ENCODE data around the gene CATSPER3. TPM values are rescaled to one million over a fixed set of nuclear protein-coding genes. Genes with fewer than 3 reads are reported as not detected.

The CATSPER3 gene
- total RNA-seq, 1 experiment from 2014 or later, result 0.57 TPM

DNA sequence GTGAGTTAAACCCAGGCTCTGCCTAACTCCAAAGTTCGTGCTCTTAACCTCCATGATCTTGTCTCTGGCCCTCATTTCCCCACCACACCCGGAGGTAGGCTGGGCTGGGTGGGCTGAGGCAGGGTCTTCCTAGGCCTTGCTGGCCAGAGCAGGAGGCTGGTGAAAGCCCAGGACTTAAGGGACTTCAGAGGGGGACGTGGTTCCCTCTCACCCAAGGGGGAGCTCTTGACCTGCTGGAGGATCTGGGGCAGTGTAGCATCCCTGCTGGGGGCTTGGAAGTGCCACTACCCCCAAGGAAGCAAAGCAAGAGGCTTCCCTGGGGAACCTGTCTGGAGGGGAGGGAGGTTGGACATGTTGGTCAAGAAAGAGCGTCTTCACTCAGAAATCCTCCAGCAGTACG, 51.6 kb downstream of the CATSPER3 start:
- TF ChIP-seq, protein P1, sequence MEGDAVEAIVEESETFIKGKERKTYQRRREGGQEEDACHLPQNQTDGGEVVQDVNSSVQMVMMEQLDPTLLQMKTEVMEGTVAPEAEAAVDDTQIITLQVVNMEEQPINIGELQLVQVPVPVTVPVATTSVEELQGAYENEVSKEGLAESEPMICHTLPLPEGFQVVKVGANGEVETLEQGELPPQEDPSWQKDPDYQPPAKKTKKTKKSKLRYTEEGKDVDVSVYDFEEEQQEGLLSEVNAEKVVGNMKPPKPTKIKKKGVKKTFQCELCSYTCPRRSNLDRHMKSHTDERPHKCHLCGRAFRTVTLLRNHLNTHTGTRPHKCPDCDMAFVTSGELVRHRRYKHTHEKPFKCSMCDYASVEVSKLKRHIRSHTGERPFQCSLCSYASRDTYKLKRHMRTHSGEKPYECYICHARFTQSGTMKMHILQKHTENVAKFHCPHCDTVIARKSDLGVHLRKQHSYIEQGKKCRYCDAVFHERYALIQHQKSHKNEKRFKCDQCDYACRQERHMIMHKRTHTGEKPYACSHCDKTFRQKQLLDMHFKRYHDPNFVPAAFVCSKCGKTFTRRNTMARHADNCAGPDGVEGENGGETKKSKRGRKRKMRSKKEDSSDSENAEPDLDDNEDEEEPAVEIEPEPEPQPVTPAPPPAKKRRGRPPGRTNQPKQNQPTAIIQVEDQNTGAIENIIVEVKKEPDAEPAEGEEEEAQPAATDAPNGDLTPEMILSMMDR (conservative IDR thresholded peaks at IDR 0.05), result no peak
- no peak for TF ChIP-seq EZH2 (IDR thresholded peaks at IDR 0.05; ENCODE audit: low read depth)
- POLR2A ChIA-PET (ENCODE audit: unreplicated experiment), result no interaction called here
- CTCF ChIA-PET, result no interaction called here

DNA sequence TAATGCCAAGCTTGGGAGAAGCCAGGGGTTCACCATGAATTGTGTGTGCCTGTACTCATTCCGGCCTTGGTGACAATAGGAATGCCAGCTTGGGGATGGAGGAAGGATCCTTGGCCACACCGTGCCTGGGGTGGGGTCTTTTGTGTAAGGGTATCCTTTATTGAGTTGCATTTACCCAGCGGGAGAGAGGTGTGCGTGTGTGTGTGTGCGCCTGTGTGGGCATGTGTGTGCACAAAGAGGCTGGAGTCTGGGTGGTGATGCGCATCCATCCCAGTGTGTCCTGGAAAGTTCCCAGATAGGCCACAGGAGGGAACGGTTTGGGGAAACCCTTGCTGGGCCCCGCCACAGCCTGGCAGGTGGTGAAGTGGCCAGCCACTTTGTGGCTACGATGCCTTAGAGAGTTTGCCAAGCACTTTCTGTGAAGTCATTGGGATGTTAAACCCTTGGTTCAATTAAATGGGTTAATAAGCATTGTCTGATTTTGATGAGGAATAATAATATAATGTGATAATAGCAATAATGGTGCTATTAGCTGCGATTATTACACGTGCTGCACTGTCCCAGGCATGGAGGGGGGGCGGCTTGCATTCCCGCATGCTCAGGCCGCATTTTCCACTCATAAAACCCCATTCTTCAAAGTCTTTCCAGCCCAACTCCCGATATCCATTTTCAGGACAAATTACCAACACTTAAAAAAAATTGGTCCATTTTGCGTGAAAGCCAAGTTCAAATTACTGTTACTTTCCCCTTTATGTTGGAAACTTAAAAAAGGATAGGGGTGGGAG, 52.6 kb downstream of the CATSPER3 start:
- H3K4me3 ChIP-seq, result no peak overlapping the region

More for the DNA sequence above, 51.6 kb downstream of the CATSPER3 start:
- intact Hi-C loops (cut with micrococcal nuclease; ENCODE audit: unreplicated experiment), result loop anchor here (10.0 kb wide), 2 partner anchors 45 to 315 kb away; no protein-coding TSS in a partner anchor
- H3F3A ChIP-seq (ENCODE audit: insufficient read depth, low read depth), result peaks cover 3% of the 10 kb centered on the region; the same call in 1 of the 2 replicates
- no peaks in the 10 kb centered on the region for H3K79me2 ChIP-seq (ENCODE audit: low read depth)
- no peaks in the 10 kb centered on the region for H3K27me3 ChIP-seq (ENCODE audit: insufficient read depth, low read depth)
- no peak overlapping the region for H3K27ac ChIP-seq
- no peaks in the 10 kb centered on the region for H3K4me1 ChIP-seq (replicated peaks; ENCODE audit: insufficient read depth)
- H2AFZ ChIP-seq, result no peak overlapping the region
- BruUV-seq (replicated peaks), result no TSS peak
- H3K36me3 ChIP-seq (ENCODE audit: low read depth), result no peaks in the 10 kb centered on the region
- H3K4me2 ChIP-seq, result no peak overlapping the region
- no peaks in the 10 kb centered on the region for H3K9me3 ChIP-seq (ENCODE audit: insufficient read depth, low read depth)
- H3K4me3 ChIP-seq, result no peak overlapping the region
- H4K20me1 ChIP-seq (ENCODE audit: insufficient read depth), result no peaks in the 10 kb centered on the region
- DNase-seq, result no peak
- no peaks in the 10 kb centered on the region for H3K9me2 ChIP-seq (ENCODE audit: insufficient read depth)

DNA sequence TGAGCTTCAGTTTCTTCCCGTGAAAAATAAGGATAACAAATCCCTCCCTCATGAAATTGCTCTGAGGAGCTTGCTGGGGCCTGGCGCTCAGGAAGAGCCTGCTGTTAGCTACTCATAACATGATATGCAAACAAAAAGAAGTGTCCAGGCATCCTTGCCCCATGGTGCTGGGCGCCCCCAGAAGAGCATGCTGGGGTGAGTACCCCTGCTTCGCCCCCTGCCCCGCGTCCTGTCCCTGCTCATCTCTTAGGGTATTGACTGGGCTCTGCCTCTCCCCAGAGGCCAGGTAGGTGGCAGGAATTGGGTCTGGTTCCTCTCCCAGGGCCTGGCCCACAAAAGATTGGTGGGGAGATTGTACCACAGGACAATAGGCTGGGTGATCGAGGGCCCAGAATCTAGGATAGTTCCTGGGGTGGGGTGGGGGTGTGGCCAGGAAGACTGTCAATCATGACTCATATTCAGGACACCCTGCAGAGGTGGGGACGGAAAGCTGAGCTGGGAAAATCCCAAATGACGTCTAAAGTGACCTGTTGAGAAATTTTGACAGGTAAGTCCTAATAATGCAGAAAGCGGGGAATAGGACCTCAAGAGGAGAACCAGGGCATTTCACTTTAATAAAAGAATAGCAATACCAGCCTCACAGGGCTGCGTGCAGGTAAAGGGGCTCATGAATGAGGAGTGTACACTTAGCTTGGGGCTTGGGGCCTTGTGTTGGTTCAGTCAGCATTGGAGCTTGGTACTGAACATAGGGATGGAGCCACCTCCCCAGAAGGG, 57.4 kb downstream of the CATSPER3 start:
- Histone ChIP-seq H2AFZ (no peak overlapping the region), H3K79me2 (ENCODE audit: low read depth) (peaks cover 13% of the 10 kb centered on the region), H3K4me1 (replicated peaks; ENCODE audit: insufficient read depth) (peaks cover 11% of the 10 kb centered on the region), H3K36me3 (ENCODE audit: low read depth) (no peaks in the 10 kb centered on the region), H4K20me1 (ENCODE audit: insufficient read depth) (no peaks in the 10 kb centered on the region), H3K27me3 (ENCODE audit: insufficient read depth, low read depth) (no peaks in the 10 kb centered on the region), H3K9me3 (ENCODE audit: insufficient read depth, low read depth) (no peaks in the 10 kb centered on the region), H3F3A (ENCODE audit: insufficient read depth, low read depth) (peaks cover 3% of the 10 kb centered on the region; the same call in 1 of the 2 replicates), H3K4me2 (0 out of 2 replicates have a peak overlapping the region, but pooled peaks have one; percentile 21), H3K9me2 (ENCODE audit: insufficient read depth) (no peaks in the 10 kb centered on the region), H3K27ac (no peak overlapping the region; the same call in 1 of the 2 replicates), H3K4me3 (no peak overlapping the region)
- TF ChIP-seq EZH2 (IDR thresholded peaks at IDR 0.05; ENCODE audit: low read depth), result no peak
- TF ChIP-seq, protein P1 (conservative IDR thresholded peaks at IDR 0.05), result peak; percentile 48; the same call in 1 of the 2 replicates
- POLR2A ChIA-PET (ENCODE audit: unreplicated experiment), result interaction anchor here (0.7 kb wide), 1 partner anchor 86 kb away, joined by 3 read pairs; no protein-coding TSS in a partner anchor
- intact Hi-C loops (cut with micrococcal nuclease; ENCODE audit: unreplicated experiment), result no loop called here
- BruUV-seq (replicated peaks), result no TSS peak
- DNase-seq, result peak; percentile 62 to 92
- CTCF ChIA-PET, result no interaction called here

More for the DNA sequence above, 52.6 kb downstream of the CATSPER3 start:
- TF ChIP-seq, protein P1 (conservative IDR thresholded peaks at IDR 0.05), result no peak
- TF ChIP-seq EZH2 (IDR thresholded peaks at IDR 0.05; ENCODE audit: low read depth), result no peak
- H3K27me3 ChIP-seq (ENCODE audit: insufficient read depth, low read depth), result no peaks in the 10 kb centered on the region
- no TSS peak for BruUV-seq (replicated peaks)
- DNase-seq, result no peak
- H3K4me1 ChIP-seq (replicated peaks; ENCODE audit: insufficient read depth), result peaks cover 5% of the 10 kb centered on the region
- no peaks in the 10 kb centered on the region for H3K9me2 ChIP-seq (ENCODE audit: insufficient read depth)
- H3F3A ChIP-seq (ENCODE audit: insufficient read depth, low read depth), result peaks cover 3% of the 10 kb centered on the region; the same call in 1 of the 2 replicates
- CTCF ChIA-PET, result no interaction called here
- H3K27ac ChIP-seq, result no peak overlapping the region
- H3K9me3 ChIP-seq (ENCODE audit: insufficient read depth, low read depth), result no peaks in the 10 kb centered on the region
- H3K79me2 ChIP-seq (ENCODE audit: low read depth), result no peaks in the 10 kb centered on the region
- no peaks in the 10 kb centered on the region for H3K36me3 ChIP-seq (ENCODE audit: low read depth)
- no peak overlapping the region for H2AFZ ChIP-seq
- H3K4me2 ChIP-seq, result no peak overlapping the region
- POLR2A ChIA-PET (ENCODE audit: unreplicated experiment), result interaction anchor here (0.5 kb wide), 1 partner anchor 40 kb away, joined by 4 read pairs; no protein-coding TSS in a partner anchor
- H4K20me1 ChIP-seq (ENCODE audit: insufficient read depth), result no peaks in the 10 kb centered on the region
- intact Hi-C loops (cut with micrococcal nuclease; ENCODE audit: unreplicated experiment), result no loop called here

All from PC-9 (cell line).